Gastrocnemius medialis (tissue), 4 donors: ENCODE measurements around the gene REL.

ENCODE experiments used
- POLR2A ChIP-seq, 2 donors: fragments of 450-650 bp; IDR thresholded peaks; one replicate each; pipeline ENCODE4 v1.6.1; 2017; ENCODE audit warnings: antibody characterized with exemption in 2 of 2, mild to moderate bottlenecking in 2 of 2, moderate library complexity in 2 of 2
- TF ChIP-seq, protein P1 (sequence below), 5 experiments: fragments of 450-650 bp in 3 of 5; fragments of 200-600 bp in 2 of 5; sonication (generic) in 2 of 5; IDR thresholded peaks in 4 of 5; conservative IDR thresholded peaks in 1 of 5; 1 replicate in 4 of 5; 2 replicates in 1 of 5; pipeline ENCODE4 v1.5.1; 2016 to 2019; ENCODE audit warnings: antibody characterized with exemption in 5 of 5, mild to moderate bottlenecking in 3 of 5, moderate library complexity in 3 of 5

DNA sequence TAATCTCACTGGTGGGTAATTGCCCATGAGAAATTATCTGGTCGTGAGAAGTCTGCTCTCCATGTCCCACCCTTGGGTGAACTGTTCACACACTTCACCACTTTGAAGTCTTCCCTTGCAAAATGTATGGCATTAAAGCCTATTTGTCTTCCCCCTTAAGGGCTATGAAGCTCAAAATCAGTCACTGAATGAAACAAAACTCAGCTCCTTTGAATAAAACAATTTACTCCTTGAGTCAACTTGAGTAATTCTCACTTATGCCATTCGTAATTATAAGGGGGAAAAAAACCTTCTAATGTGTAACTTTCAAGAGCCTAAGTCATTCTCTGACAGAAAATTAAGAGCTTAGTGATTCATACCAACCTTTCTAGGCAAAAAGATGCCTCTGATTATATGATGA is 48.8 kb upstream of the REL start:
- TF ChIP-seq, protein P1, sequence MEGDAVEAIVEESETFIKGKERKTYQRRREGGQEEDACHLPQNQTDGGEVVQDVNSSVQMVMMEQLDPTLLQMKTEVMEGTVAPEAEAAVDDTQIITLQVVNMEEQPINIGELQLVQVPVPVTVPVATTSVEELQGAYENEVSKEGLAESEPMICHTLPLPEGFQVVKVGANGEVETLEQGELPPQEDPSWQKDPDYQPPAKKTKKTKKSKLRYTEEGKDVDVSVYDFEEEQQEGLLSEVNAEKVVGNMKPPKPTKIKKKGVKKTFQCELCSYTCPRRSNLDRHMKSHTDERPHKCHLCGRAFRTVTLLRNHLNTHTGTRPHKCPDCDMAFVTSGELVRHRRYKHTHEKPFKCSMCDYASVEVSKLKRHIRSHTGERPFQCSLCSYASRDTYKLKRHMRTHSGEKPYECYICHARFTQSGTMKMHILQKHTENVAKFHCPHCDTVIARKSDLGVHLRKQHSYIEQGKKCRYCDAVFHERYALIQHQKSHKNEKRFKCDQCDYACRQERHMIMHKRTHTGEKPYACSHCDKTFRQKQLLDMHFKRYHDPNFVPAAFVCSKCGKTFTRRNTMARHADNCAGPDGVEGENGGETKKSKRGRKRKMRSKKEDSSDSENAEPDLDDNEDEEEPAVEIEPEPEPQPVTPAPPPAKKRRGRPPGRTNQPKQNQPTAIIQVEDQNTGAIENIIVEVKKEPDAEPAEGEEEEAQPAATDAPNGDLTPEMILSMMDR (IDR thresholded peaks at IDR 0.05 in 4 of 5, conservative IDR thresholded peaks at IDR 0.05 in 1 of 5), result no peak
- TF ChIP-seq POLR2A (IDR thresholded peaks at IDR 0.05), result no peak
